Osteoblast (primary cell): Measurements from ENCODE around the gene SCARF1. TPM values are rescaled to one million over a fixed set of nuclear protein-coding genes. Genes with fewer than 3 reads are reported as not detected.

Experiments used
- DNase-seq: peaks from one replicate; pipeline ENCODE4 v3.0.0; 2011; ENCODE audit warnings: low spot score, mixed read lengths; ENCODE audit not compliant: insufficient read length; ENCODE audit errors: missing footprints
- H2AFZ ChIP-seq: 2 replicates; pipeline ENCODE4 v1.6.0; 2011; ENCODE audit warnings: mild to moderate bottlenecking, low read length
- H3K27ac ChIP-seq: 2 replicates; pipeline ENCODE4 v1.5.1; 2011; ENCODE audit warnings: mild to moderate bottlenecking, low read depth, low read length, moderate library complexity
- H3K27me3 ChIP-seq: 2 replicates; pipeline ENCODE4 v1.6.0; 2012; ENCODE audit warnings: mild to moderate bottlenecking, control low read depth, inconsistent platforms, low read length, moderate library complexity; ENCODE audit not compliant: insufficient read depth
- H3K36me3 ChIP-seq: 2 replicates; pipeline ENCODE4 v1.5.1; 2011; ENCODE audit warnings: mild to moderate bottlenecking, low read length, control low read depth, moderate library complexity; ENCODE audit not compliant: insufficient read depth
- H3K4me1 ChIP-seq: 2 replicates; pipeline ENCODE4 v1.5.1; 2011; ENCODE audit warnings: mild to moderate bottlenecking, low read length, control low read depth, moderate library complexity; ENCODE audit not compliant: insufficient read depth
- H3K4me2 ChIP-seq: 2 replicates; pipeline ENCODE4 v1.6.0; 2011; ENCODE audit warnings: mild to moderate bottlenecking, low read length; ENCODE audit not compliant: insufficient read depth
- H3K4me3 ChIP-seq: fragments of 200-600 bp; sonication (generic); 3 replicates; pipeline ENCODE4 v1.5.1; 2012; ENCODE audit warnings: mild to moderate bottlenecking, low read length, inconsistent platforms; ENCODE audit not compliant: insufficient read depth
- H3K79me2 ChIP-seq: 2 replicates; pipeline ENCODE4 v1.6.0; 2012; ENCODE audit warnings: mild to moderate bottlenecking, low read length, control low read depth, inconsistent platforms; ENCODE audit not compliant: insufficient read depth
- H3K9me3 ChIP-seq: 2 replicates; pipeline ENCODE4 v1.5.1; 2011; ENCODE audit warnings: low read depth, low read length, control low read depth
- H4K20me1 ChIP-seq: 2 replicates; pipeline ENCODE4 v1.6.0; 2012; ENCODE audit warnings: mild to moderate bottlenecking, low read length, control low read depth; ENCODE audit not compliant: insufficient read depth
- total RNA-seq: library from RNA; depleted of rRNA; stranded (reverse); fragments of >200 nt; gene quantifications from 2 replicates; pipeline ENCODE4 v1.2.3, GENCODE V29; 2012
- TF ChIP-seq, protein P1 (sequence below): IDR thresholded peaks from 2 replicates; pipeline ENCODE4 v1.5.1; 2011; ENCODE audit warnings: mild to moderate bottlenecking, low read depth, low read length, moderate library complexity; ENCODE audit errors: extremely low read depth

Gene SCARF1
- total RNA-seq, 1 donor, result 1.4 TPM

GRCh38 chr17:1590747-1591473, 54.6 kb downstream of the SCARF1 start:
- DNase-seq, result peak; percentile 73
- peaks cover 4% of the 10 kb centered on the region for H3K36me3 ChIP-seq
- H3K27me3 ChIP-seq, result no peaks in the 10 kb centered on the region
- peak overlapping the region; percentile 74 for H3K4me2 ChIP-seq
- no peak overlapping the region for H3K27ac ChIP-seq
- peaks cover 4% of the 10 kb centered on the region for H4K20me1 ChIP-seq
- TF ChIP-seq, protein P1, sequence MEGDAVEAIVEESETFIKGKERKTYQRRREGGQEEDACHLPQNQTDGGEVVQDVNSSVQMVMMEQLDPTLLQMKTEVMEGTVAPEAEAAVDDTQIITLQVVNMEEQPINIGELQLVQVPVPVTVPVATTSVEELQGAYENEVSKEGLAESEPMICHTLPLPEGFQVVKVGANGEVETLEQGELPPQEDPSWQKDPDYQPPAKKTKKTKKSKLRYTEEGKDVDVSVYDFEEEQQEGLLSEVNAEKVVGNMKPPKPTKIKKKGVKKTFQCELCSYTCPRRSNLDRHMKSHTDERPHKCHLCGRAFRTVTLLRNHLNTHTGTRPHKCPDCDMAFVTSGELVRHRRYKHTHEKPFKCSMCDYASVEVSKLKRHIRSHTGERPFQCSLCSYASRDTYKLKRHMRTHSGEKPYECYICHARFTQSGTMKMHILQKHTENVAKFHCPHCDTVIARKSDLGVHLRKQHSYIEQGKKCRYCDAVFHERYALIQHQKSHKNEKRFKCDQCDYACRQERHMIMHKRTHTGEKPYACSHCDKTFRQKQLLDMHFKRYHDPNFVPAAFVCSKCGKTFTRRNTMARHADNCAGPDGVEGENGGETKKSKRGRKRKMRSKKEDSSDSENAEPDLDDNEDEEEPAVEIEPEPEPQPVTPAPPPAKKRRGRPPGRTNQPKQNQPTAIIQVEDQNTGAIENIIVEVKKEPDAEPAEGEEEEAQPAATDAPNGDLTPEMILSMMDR, result no peak
- no peak overlapping the region for H3K4me3 ChIP-seq
- H3K79me2 ChIP-seq, result no peaks in the 10 kb centered on the region
- H2AFZ ChIP-seq, result no peak overlapping the region
- no peaks in the 10 kb centered on the region for H3K9me3 ChIP-seq
- peaks cover 15% of the 10 kb centered on the region for H3K4me1 ChIP-seq

DNA sequence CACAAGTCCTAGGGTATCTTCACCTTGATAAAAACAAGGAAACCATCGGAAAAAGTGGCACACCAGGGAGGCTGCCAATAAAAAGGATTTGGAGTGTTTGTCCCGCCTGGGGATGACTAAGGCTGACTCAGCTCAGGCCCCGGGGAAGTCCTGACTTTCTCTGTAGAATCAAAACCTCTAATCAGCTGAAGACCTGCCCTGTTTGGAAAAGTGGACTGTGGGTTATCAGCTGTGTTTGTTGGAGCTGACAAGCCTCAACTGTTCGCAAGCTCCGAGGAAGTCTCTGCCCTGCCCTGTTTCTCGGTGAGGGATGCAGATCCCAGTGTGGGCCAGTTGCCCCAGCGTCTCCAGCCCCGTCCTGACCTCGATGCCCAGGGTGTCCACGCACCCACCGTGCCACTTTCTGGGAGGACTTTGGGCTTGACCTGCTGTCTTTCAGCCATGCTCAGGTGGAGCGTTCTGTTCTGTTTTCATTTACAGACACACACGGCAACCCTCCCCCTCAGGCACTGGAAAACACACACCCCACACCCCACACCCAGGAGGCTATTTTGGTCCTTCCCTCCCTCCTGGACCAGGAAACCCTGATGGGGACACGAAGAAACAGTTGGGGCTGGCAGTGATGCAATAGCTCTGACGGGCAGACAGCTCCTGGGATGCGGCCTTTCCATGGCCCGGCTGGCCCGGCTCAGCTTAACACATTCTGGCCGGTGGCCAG, 55.3 kb downstream of the SCARF1 start:
- Histone ChIP-seq H4K20me1 (peaks cover 4% of the 10 kb centered on the region), H2AFZ (peak overlapping the region; percentile 42), H3K4me3 (peak overlapping the region; percentile 43), H3K36me3 (peaks cover 4% of the 10 kb centered on the region), H3K4me1 (peaks cover 15% of the 10 kb centered on the region), H3K4me2 (peak overlapping the region; percentile 74), H3K27me3 (no peaks in the 10 kb centered on the region), H3K9me3 (no peaks in the 10 kb centered on the region), H3K27ac (peak overlapping the region; percentile 70), H3K79me2 (no peaks in the 10 kb centered on the region)
- TF ChIP-seq, protein P1, result no peak
- DNase-seq, result peak; percentile 99

DNA sequence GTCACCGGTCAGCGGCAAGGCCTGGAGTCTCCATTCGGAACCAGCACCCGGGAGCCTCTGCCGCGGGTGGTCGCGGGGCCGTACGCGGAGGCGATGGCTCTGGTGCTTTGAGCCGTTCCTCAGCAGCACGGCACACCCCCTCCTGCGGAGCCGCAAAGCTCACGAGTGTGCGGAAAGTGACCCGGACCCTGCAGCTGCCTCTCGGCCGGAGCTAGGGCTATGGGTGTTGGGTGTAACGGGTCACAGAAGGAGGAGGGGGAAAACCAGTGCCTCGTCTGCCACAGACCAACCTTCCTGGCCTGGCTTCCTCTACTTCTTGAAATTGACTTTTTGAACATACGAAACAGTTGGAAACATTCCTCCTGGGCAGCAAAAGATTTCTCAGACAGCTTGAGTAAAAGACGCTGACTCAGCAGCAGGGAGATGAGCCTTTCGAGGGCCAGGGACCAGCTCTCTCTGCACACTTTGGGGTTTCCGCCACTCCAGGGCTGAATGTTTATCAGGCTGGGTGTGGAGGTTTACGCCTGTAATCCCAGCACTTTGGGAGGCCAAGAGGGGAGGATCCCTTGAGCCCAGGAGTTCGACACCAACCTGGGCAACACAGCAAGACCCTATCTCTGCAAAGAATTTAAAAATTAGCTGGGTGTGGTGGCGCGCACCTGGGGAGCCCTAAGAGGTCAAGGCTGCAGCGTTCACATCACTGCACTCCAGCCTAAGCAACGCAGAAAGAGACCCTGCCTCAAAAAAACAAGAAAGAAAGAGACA, 56.5 kb downstream of the SCARF1 start:
- Histone ChIP-seq H3K27ac (no peak overlapping the region), H3K36me3 (peaks cover 4% of the 10 kb centered on the region), H3K79me2 (no peaks in the 10 kb centered on the region), H4K20me1 (peaks cover 4% of the 10 kb centered on the region), H3K4me2 (no peak overlapping the region), H2AFZ (no peak overlapping the region), H3K27me3 (no peaks in the 10 kb centered on the region), H3K4me1 (peaks cover 15% of the 10 kb centered on the region), H3K9me3 (no peaks in the 10 kb centered on the region), H3K4me3 (no peak overlapping the region)
- TF ChIP-seq, protein P1, result no peak
- DNase-seq, result peak; percentile 80
